AG08395 (cell line): ENCODE measurements around the gene RAB18.
"Not testable (repeated sequence)": the region's sequence is repeated elsewhere in the genome, so short reads cannot be mapped to it uniquely, and the experiment has no call there.

Experiments
- DNase-seq: peaks from one replicate; pipeline ENCODE4 v3.0.0; 2012; ENCODE audit warnings: mixed read lengths, low spot score

Gene RAB18

DNA sequence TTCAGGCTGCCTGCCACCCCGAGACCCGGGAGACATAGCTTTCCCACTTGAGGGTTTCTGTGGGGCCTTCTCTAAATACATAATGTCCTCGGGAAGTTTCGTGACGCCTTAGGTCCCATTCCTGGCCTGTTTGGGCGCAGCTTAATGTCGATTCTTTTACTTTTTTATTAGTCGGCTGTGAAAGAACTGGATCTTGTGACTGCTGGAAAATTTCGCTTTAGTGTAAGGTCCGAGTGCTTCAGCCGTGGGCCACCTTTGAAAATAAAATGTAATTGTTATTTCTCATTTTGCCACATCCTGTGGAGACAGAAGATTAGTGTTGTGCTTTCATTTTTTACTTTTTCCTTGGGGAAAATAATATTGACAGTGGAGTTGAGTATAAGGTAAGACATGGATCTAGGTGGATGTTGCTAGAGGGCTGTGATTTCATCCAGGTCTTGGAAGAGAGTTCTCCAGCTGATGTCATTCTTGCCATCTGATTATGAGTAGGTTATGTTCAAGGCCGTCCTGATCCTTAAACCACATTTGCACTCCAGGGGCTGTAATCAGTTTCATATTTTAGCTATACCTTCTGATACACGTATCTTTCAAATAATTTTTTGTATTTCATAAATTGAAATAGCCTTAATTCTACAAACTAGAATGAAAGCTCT is 830 bp downstream of the RAB18 start:
- no peak for DNase-seq

DNA sequence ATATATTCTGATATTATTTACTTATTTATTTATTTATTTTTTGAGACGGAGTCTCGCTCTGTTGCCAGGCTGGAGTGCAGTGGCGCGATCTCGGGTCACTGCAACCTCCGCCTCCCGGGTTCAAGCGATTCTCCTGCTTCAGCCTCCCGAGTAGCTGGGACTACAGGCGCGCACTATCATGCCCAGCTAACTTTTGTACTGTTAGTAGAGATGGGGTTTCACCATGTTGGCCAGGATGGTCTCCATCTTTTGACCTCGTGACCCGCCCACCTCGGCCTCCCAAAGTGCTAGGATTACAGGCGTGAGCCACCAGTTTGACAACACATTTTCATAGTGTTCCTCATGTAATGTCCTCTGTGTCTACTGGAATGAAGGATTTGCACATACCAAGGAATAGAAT is 1.4 kb downstream of the RAB18 start:
- DNase-seq = not testable (repeated sequence)

DNA sequence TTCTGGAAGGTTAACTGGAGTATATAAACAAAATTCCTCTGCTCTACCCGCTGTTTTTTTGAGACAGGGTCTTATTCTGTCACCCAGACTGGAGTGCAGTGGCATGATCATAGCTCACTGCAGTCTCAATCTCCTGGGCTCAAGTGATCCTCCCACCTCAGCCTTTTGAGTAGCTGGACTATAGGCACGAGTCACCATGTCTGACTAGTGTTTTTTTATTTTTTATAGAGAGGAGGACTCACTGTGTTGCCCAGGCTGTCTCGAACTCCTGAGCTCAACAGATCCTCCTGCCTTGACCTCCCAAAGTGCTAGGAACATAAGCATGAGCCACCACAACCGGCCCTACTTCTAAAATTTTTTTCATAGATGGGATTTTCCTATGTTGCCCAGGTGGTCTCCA is 2.2 kb downstream of the RAB18 start:
- DNase-seq = no peak

DNA sequence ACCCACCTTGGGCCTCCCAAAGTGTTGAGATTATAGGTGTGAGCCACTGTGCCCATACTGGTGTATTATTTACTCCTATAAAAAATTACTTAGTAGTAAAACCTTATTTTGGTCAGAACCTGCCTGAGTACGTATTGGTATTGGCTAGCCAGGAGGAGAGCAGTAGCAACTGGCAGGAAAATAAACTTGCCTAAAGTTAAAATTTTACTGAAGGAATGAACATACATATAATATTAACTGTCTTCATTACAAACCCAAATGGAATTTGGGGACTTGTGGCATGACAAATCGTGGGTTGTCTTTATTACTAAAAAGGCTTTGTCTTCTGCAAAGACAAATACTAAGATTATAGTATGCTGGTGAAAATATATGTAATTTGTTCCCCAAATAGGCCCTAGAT is 8.4 kb downstream of the RAB18 start:
- peak; percentile 3 for DNase-seq

DNA sequence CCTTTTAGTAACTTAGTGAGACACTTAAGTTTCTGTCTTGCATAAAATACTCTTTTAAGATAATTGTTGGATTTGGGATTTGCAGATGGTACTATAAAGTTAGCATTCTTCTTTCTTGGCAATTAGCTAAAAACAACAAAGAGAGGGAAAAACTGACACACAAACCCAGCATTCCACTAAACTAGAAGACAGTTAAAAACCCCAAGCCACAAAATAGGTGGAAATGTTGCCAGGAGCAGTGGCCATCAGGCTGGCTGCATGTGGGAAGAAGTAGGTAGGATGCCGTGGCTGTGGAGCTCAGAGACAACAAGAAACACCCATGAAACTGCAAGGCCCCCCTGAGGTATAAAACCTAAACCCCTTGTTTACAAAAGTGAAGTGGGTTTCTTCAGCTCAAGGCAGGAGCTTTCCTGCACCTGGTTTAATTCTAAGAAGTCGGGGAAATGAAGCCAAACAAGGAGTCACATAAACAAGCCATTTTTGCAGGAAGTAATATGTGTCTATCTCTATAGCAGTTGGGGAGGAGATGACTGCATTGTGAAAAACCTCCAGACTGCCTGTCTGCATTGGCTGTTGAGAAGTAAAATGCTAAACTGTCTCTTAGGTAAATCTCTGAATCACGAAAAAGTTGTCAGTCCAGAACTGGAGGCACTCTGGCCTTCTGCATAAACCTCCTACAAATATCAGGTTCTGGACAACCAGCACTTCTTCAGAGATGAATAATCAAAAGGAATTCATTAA is 9.5 kb downstream of the RAB18 start:
- DNase-seq = peak; percentile 62

DNA sequence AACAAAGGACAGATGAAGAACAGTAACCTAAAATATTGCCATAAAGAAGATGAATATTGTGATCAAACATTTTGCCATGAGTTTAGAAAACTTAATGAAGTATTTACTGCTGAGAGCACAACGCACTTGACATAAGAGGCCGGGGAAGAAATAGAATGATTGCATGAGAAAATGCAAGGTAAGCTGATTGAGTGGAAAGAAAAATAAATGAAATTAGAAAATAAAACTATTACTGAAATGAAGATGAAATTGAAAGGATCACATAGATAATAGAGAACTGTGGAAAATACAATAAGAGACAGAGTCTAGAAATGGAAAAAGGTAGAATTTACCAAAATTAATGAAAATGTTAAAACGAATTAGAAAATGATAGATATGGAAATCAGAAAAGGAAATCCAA is 10.1 kb downstream of the RAB18 start:
- DNase-seq = no peak

DNA sequence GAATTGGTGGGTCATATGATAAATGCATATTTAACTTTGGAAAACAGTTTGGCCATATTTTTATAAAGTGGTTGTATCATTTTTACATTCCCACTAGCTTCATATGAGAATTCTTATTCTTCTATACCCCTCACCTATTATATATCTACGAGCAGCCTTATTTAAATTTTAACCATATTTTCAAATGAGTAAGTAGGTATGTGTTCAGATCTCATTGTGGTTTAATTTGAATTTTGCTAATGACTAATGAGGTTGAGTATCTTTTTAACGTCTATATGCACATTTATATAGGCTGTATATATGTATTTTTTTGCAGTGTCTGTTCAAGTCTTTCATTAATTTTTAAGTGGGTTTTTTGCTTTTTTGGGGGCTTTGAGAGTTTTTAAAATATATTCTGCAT is 14.2 kb downstream of the RAB18 start:
- DNase-seq = no peak

DNA sequence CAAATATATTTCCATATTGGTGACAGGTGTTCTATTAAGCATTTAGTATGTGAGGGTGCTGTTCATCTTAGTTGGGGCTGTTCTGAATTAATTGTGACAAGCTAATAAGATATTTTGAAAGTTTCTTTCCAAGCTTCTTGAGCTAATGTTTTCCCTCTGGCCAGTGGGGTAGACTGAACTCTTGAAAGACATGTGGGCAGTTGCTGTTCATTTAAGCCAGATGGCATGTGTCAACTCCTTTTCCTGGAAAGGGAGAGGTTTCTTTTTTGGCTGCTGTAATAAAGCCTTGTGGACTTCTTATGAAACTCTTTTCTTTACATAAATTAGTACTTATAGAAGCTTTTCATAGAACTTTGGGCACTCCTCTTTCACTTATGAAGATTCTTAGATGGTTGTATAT is 21.7 kb downstream of the RAB18 start:
- DNase-seq = peak; percentile 50

DNA sequence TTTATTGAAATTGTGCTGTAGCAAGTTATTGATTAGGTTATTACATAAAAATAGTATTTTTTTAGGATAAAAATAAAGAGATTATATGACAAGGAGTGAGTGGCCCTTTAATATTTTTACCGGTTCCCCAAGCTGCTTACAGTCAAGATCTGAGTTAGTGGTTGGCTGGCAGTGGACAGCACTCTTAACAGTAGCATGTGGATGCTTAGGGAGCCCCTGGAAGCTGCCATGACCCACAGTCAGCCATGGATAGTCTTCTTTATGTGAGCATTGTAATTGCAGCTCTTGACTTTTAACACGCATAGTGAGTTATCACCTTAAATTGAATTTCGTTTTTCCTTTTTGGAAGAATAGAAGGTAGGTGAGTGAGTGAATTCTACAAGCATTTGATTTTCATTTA is 22.1 kb downstream of the RAB18 start:
- no peak for DNase-seq

DNA sequence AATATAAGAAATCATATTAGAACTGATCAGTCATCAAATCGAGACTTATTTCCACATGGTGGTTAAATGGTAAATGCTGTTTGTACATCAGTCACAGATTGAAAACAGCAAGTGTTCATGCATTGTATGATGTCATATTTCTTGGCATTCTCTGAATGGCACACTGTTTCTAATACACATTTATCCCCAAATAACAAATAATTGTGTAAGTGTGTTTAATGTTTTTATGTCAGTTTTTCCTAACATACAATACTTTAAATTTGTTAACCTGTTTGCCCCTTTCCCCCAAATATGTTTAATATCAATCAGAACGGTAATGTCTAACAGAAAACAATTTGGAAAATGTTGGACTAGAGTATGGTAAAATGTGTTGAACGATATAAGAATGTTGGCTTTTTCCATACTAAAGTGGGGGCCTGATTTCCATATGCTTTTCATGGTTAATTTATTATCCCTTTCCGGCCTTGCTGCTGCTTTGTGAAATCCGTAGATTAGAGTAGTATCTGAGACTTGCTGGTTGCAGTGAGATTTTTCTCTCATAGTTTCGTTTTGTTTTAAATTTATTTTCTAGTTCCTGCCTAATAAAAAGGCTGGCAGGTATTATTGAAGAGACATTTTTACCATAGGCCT is 23.7 kb downstream of the RAB18 start:
- no peak for DNase-seq

DNA sequence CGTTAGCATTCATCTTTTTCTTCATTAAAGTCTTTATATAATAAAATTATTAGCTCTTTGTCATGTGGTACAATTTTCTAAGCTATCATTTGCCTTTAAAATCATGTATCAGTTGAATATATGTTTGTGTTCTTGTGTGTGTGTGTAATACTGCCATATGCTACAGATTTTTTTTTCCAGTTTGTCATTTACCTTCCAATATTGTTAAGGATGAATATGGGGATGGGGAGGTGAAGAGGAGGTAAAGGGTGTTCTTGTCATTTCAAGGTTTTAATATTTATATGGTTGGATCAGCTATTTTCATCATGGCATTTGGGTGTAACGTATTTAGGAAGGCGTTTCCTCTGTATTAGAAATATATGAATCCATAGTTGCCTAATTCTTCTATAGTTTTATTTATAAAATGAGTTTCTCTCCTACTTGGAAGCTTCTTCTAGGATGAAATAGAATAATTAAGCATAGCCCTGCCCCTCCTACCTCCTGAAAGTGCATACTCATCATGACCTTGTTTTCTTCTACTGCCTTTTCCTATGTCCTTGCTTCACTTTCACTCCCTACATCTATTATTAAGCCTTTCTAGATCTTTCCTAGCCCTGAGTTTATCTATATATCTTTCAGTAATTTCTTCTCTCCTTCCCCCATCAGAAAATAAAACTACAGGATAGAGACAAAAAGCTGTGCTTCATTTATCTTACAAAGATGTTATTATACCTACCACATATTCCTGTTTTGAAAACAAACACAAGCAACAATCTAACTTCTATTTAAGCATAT is 25.1 kb downstream of the RAB18 start:
- no peak for DNase-seq

DNA sequence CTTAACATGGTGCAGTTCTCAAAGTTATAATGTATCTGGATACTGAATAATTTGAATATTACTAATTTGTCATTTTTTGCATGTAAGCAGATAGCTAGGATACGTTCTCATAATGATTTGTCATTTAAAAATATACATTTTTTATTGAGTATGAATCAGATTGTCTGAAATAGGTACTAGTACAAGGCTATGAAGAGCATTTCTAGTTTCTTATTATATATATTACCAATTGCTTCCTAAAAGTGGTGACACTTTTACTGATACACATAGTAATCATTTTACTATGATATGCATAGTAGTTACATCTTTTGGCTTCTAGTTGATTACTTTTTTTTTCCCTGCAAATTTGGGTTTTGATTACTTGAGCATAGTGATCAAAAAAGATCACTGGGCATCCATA is 26.4 kb downstream of the RAB18 start:
- no peak for DNase-seq

DNA sequence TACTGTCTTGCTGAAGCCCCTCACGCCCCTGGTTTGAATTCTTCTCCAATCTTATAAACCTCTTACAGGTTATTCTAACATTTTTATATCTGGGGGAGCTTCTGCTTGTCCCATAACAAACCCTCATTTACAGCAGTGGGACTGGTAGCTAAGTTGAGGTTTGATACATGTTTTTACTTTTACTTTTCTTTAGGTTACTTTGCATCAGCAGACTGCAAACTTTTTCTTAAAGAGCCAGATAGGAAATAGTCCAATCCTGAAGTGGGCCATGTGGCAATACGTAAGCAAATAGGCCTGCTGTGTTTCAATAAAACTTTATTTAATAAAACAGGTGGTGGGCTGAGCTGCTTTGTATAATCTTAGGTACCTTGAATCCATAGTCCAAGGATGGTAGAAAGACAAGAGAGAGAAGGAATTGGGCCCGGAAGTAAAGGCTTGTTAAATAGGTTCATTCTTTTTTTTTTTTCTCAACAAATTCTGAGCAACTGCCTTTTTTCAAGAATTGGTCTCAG is 27.3 kb downstream of the RAB18 start:
- DNase-seq = no peak

DNA sequence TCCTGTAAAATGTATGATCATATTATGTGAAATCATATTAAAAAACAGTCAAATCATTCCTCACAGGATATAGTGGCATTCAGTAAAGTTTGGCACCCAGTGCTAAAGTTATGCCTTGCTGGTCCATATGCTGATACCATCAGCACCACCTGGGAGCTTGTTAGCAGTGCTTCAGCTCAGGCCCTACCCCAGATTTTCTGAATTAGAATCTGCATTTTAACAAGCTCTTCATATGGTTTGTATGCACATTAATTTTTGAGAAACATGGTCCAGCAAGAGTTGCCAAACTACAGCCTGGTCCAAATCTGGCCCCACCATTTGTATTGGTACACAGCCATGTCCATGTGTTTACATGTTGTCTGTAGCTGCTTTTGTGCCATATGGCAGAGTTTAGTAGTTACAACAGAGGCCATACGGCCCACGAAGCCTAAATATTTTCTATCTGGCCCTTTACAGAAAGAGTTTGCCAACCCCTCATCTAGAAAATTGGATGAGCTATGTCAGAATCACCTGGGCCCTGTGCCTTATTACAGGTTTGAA is 30.1 kb downstream of the RAB18 start:
- DNase-seq = no peak

DNA sequence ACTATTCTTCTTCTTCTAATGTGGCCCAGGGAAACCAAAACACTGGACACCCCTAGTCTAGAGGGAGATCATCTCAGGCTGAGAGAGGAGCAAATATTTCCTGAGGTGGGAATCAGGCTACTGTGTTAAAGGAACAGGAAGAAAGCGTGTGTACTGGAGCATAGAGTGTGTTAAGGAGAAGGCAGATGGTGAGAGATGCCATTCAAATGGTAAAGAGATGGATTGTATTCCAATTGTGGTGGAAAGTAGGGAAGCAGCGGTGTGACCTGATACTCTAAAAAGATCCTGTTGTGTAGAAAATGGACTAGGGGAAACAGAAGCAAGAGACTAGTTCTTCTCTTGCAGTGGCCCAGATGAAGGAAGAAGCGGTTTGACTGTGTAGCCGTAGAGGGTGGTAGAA is 31.2 kb downstream of the RAB18 start:
- no peak for DNase-seq

DNA sequence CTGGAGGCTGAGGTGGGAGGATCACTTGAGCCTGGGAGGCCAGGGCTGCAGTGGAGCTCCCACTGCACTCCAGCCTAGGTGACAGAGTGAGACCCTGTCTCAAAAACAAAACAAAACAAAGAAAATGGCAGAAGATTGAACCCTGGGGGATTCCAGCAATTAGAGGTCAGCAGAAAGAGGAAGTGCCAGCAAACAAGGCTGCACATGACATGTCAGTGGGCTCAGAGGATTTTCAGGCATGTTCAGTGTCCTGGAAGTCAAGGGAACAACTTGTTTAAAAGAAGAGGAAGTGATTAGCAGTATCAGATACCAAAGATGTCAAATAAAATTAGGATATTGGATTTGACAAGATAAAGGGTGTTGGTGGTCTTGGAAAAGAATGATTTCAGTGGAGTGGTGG is 32.3 kb downstream of the RAB18 start:
- no peak for DNase-seq

DNA sequence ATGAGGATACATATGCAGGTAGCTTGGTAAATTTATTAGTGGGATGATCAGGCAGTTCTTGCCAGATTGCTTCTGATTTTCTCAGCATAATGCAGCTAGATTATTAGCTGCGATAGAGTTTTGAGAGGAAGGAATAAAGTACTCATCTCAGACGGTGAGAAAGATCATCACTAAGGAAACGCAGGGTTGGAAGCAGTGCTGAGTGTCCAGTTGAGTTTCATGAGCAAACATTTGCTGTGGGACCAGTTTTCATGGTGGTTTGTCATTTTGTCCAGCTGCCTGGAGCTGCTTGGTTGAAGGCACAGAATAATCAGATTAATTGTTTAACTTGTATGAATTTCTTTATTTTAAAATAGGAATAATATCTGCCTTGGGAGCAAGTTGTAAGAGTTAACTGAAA is 33.1 kb downstream of the RAB18 start:
- DNase-seq = no peak

DNA sequence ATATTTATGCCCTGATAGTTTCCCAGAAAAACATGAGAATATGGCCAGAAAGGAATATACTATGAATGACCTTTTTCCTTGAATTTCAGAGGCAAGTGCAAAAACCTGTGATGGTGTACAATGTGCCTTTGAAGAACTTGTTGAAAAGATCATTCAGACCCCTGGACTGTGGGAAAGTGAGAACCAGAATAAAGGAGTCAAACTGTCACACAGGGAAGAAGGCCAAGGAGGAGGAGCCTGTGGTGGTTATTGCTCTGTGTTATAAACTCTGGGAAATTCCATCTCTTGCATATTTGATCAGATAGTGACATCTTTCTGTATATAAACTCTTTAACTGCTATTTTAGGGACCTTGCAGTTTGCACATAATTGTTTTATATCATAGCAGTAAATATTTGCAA is 33.7 kb downstream of the RAB18 start:
- DNase-seq = no peak

DNA sequence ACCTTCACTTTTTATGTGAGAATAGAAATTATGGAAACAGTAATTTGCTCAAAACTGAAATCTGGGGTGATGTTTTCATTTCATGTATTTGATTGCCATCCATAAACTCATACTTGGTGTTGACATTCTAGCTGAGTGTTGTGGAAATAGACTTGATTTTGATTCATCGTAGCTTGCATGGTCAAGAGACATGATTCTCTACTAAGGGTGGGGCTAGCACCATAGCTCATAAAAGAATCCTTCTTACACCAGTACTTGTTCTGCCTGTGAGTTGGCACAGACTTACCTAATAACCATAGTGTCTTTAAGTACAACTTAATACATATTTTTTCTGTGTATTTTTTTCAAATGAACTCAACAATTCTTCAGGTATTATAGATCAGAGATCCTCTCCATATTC is 36.6 kb downstream of the RAB18 start:
- no peak for DNase-seq

DNA sequence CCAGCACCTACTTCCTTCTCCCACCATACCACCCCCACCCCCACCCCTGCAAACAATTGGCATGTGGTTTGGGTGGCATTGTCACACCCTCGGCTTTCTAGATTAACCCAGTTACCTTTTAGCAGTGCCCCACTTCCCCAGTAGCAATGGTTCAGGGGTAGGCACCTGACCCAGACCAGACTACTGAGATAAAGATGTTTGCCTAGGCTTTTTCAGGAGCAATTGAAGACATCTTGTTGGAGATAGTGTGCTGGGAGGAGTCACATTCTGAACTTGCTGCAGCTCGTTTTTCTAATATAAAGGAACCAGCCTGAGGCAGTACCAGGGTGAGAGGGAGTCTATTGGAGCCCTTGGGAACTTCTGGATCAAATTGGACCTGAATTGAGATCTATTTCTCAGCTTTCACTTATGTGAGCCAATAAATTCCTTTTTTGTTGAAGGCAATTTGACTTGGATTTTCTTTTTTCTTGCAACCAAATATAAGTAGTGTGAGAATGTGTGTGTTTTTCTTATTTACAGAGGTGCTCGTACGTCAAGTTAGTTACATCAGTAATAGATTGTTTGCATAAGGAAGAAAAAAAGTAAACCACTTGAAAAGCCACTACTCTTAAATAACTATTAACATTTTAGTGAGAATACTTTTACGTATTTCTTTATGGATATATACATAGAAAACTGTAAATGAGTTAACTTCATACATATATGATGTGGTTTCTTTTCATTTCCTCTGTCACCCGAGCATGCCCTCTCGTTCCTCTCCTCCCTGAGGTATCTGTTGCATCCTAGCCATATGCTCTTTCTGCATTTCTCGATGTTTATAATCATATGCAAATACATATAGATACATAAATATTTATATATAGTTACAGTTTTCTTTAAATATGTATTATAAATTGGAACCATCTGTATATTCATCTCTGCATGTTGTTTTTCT is 38.0 kb downstream of the RAB18 start:
- DNase-seq = no peak

DNA sequence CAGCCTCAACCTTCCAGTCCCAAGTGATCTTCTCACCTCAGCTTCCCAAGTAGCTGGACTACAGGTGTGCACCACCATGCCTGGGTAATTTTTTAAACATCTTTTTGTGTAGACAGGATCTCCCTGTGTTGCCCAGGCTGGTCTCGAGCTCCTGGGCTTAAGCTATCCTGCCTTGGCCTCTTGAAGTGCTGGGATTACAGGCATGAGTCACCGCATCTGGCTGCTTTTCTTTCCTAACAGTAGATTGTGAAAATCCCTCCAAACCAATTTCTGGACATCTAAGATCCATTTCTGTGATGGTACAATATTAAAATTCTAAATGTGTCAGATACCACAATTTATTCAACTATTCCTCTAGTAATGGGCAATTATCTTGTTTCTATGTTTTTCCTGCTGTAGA is 38.7 kb downstream of the RAB18 start:
- DNase-seq = no peak
